IMR-90 (cell line): ENCODE data around the gene INTS15. TPM values are rescaled to one million over a fixed set of nuclear protein-coding genes. Genes with fewer than 3 reads are reported as not detected.

Experiments used
- ATAC-seq: fragments of 200-7000 bp; cut with Tn5 transposase; 2 replicates; pipeline ENCODE4 v1.9.1; 2020; ENCODE audit warnings: low read depth, mild to moderate bottlenecking, moderate library complexity
- BruUV-seq: library from RNA; stranded (reverse); fragments of 400-500 nt; replicated peaks from 2 replicates; lab custom pipeline; 2021; lab: Mats Ljungman, UMichigan
- CTCF ChIA-PET: fragments of 300-600 bp; formaldehyde crosslinking; extraction: SDS; loops from one replicate; lab custom pipeline; 2021; ENCODE audit warnings: antibody characterized with exemption; lab: Yijun Ruan, JAX
- POLR2A ChIA-PET: fragments of 300-600 bp; sonication (Branson Sonifier 250); formaldehyde crosslinking; loops from one replicate; lab custom pipeline; 2022; ENCODE audit warnings: antibody characterized with exemption; ENCODE audit not compliant: unreplicated experiment; lab: Charles Lee
- DNase-seq: peaks from one replicate; pipeline ENCODE4 v3.0.0; 2013
- H2AFZ ChIP-seq: replicated peaks from 2 replicates; pipeline ENCODE3; 2013; ENCODE audit warnings: low read length, mild to moderate bottlenecking; ENCODE audit not compliant: poor library complexity
- H2AK5ac ChIP-seq: 2 replicates; pipeline ENCODE4 v1.6.1; 2013; ENCODE audit warnings: low read depth, low read length, inconsistent platforms
- H2AK9ac ChIP-seq: replicated peaks from 2 replicates; pipeline ENCODE3; 2013; ENCODE audit warnings: mild to moderate bottlenecking, low read depth, low read length, moderate library complexity; ENCODE audit not compliant: poor library complexity
- H2BK120ac ChIP-seq: 2 replicates; pipeline ENCODE4 v1.6.1; 2013; ENCODE audit warnings: low read depth, low read length, inconsistent platforms
- H2BK15ac ChIP-seq: 3 replicates; pipeline ENCODE4 v1.6.1; 2013; ENCODE audit warnings: low read depth, low read length, inconsistent platforms
- H2BK20ac ChIP-seq: 2 replicates; pipeline ENCODE4 v1.6.1; 2013; ENCODE audit warnings: low read depth, mild to moderate bottlenecking, inconsistent platforms, low read length, moderate library complexity
- H2BK5ac ChIP-seq: 2 replicates; pipeline ENCODE4 v1.6.1; 2013; ENCODE audit warnings: mild to moderate bottlenecking, low read depth, low read length, inconsistent platforms; ENCODE audit not compliant: poor library complexity, severe bottlenecking
- H3K14ac ChIP-seq: replicated peaks from 2 replicates; pipeline ENCODE4 v1.6.1; 2013; ENCODE audit warnings: low read depth, low read length, inconsistent platforms
- H3K18ac ChIP-seq: 2 replicates; pipeline ENCODE4 v1.6.1; 2013; ENCODE audit warnings: low read depth, low read length, control low read depth
- H3K23ac ChIP-seq: 2 replicates; pipeline ENCODE4 v1.6.1; 2013; ENCODE audit warnings: low read depth, low read length, inconsistent platforms
- H3K27ac ChIP-seq: 2 replicates; pipeline ENCODE4 v1.5.1; 2013; ENCODE audit warnings: mild to moderate bottlenecking, control low read depth, low read length; ENCODE audit not compliant: insufficient read depth
- H3K27me3 ChIP-seq: 2 replicates; pipeline ENCODE4 v1.6.1; 2013; ENCODE audit warnings: low read length; ENCODE audit not compliant: control insufficient read depth, insufficient read depth
- H3K36me3 ChIP-seq: 2 replicates; pipeline ENCODE4 v1.6.1; 2013; ENCODE audit warnings: low read length, mixed read lengths; ENCODE audit not compliant: control insufficient read depth, insufficient read depth
- H3K4ac ChIP-seq: 2 replicates; pipeline ENCODE4 v1.6.1; 2013; ENCODE audit warnings: low read depth, low read length, inconsistent platforms
- H3K4me1 ChIP-seq: 2 replicates; pipeline ENCODE4 v1.6.1; 2013; ENCODE audit warnings: low read length, mixed read lengths; ENCODE audit not compliant: control insufficient read depth, insufficient read depth
- H3K4me2 ChIP-seq: 2 replicates; pipeline ENCODE4 v1.6.1; 2013; ENCODE audit warnings: low read depth, mild to moderate bottlenecking, control low read depth, low read length, moderate library complexity
- H3K4me3 ChIP-seq: 2 replicates; pipeline ENCODE4 v1.5.1; 2013; ENCODE audit warnings: low read depth, mild to moderate bottlenecking, control low read depth, low read length, moderate library complexity; ENCODE audit not compliant: insufficient read depth
- H3K56ac ChIP-seq: 2 replicates; pipeline ENCODE4 v1.6.1; 2013; ENCODE audit warnings: low read length, inconsistent platforms; ENCODE audit not compliant: insufficient read depth; ENCODE audit errors: extremely low read depth
- H3K79me1 ChIP-seq, 2 experiments: 2 replicates each; pipeline ENCODE4 v1.6.1; 2013; ENCODE audit warnings: low read length in 2 of 2, inconsistent platforms in 1 of 2, low read depth in 1 of 2
- H3K9ac ChIP-seq: 2 replicates; pipeline ENCODE4 v1.6.1; 2013; ENCODE audit warnings: low read depth, low read length, control low read depth
- H3K9me1 ChIP-seq: 2 replicates; pipeline ENCODE4 v1.6.1; 2013; ENCODE audit warnings: low read length, inconsistent platforms; ENCODE audit not compliant: insufficient read depth
- H3K9me3 ChIP-seq: 2 replicates; pipeline ENCODE4 v1.6.1; 2013; ENCODE audit warnings: low read length; ENCODE audit not compliant: control insufficient read depth, insufficient read depth
- H4K20me1 ChIP-seq: 2 replicates; pipeline ENCODE4 v1.6.1; 2013; ENCODE audit warnings: low read length, inconsistent platforms; ENCODE audit not compliant: insufficient read depth
- H4K5ac ChIP-seq: 2 replicates; pipeline ENCODE4 v1.6.1; 2013; ENCODE audit warnings: mild to moderate bottlenecking, low read depth, low read length, control low read depth
- H4K8ac ChIP-seq, 2 experiments: 2 replicates each; pipeline ENCODE4 v1.6.1; 2013; ENCODE audit warnings: low read depth in 2 of 2, low read length in 2 of 2, control low read depth in 1 of 2, inconsistent platforms in 1 of 2
- H4K91ac ChIP-seq: 2 replicates; pipeline ENCODE4 v1.6.1; 2013; ENCODE audit warnings: low read depth, low read length, inconsistent platforms; ENCODE audit not compliant: insufficient read depth
- BHLHE40 ChIP-seq: fragments of 150-350 bp; IDR thresholded peaks from 2 replicates; pipeline ENCODE4 v1.6.1; 2016; ENCODE audit warnings: mild to moderate bottlenecking, low read depth, low read length
- CHD1 ChIP-seq: IDR thresholded peaks from 2 replicates; pipeline ENCODE4 v1.6.1; 2012; ENCODE audit warnings: low read depth, low read length, improper control_type of control experiment
- FOS ChIP-seq: fragments of 150-350 bp; IDR thresholded peaks from 2 replicates; pipeline ENCODE4 v1.6.1; 2016; ENCODE audit warnings: low read depth, low read length
- MAZ ChIP-seq: IDR thresholded peaks from 2 replicates; pipeline ENCODE4 v1.6.1; 2012; ENCODE audit warnings: low read depth, mild to moderate bottlenecking, low read length, improper control_type of control experiment, moderate library complexity, borderline replicate concordance
- MXI1 ChIP-seq: IDR thresholded peaks from 2 replicates; pipeline ENCODE4 v1.6.1; 2012; ENCODE audit warnings: low read depth, mild to moderate bottlenecking, low read length, moderate library complexity, borderline replicate concordance
- RAD21 ChIP-seq: IDR thresholded peaks from 2 replicates; pipeline ENCODE4 v1.6.1; 2012; ENCODE audit warnings: low read length, improper control_type of control experiment
- RCOR1 ChIP-seq: IDR thresholded peaks from 2 replicates; pipeline ENCODE4 v1.6.1; 2012; ENCODE audit warnings: mild to moderate bottlenecking, low read length, improper control_type of control experiment; ENCODE audit not compliant: insufficient replicate concordance
- RFX5 ChIP-seq: IDR thresholded peaks from 2 replicates; pipeline ENCODE4 v1.8.0; 2012; ENCODE audit warnings: low read depth, mild to moderate bottlenecking, low read length, moderate library complexity
- WGBS, 2 experiments: methylation state at CpG; one replicate each; pipeline versions ENCODE4 v1.1.5 to v1.1.7; 2013; ENCODE audit warnings: missing lambda C conversion rate in 2 of 2; ENCODE audit not compliant: insufficient read length in 1 of 2; ENCODE audit errors: extremely low coverage in 2 of 2; 5-methylcytosine and 5-hydroxymethylcytosine counted together
- dilution Hi-C: fragments of 300-500 bp; cut with HindIII; formaldehyde crosslinking; loops from one replicate; pipeline ENCODE4 v1.14.3; 2018; ENCODE audit warnings: low sequenced_read_pairs; ENCODE audit not compliant: unreplicated experiment
- in situ Hi-C: fragments of 300-500 bp; cut with MboI; formaldehyde crosslinking; loops from 3 replicates; pipeline ENCODE4 v1.14.3; 2019; ENCODE audit warnings: low sequenced_read_pairs, inconsistent platforms, mixed read lengths
- intact Hi-C: fragments of 100-400 bp; cut with micrococcal nuclease; formaldehyde crosslinking; loops from 2 replicates; pipeline ENCODE4 v1.10.0; 2022
- polyA plus RNA-seq, 3 experiments: library from polyadenylated mRNA; depleted of rRNA; stranded (reverse); fragments of >200 nt; gene quantifications; 2 replicates each; pipeline ENCODE4 v1.2.3, GENCODE V29; 2012; ENCODE audit warnings: low replicate concordance in 1 of 3
- total RNA-seq: library from RNA; depleted of rRNA; stranded (reverse); fragments of >200 nt; gene quantifications from 2 replicates; pipeline ENCODE4 v1.2.3, GENCODE V29; 2012
- TF ChIP-seq, protein P1 (sequence below): conservative IDR thresholded peaks from 2 replicates; pipeline ENCODE4 v1.5.1; 2012; ENCODE audit warnings: mild to moderate bottlenecking, low read depth, low read length, improper control_type of control experiment
- TF ChIP-seq, protein P2 (sequence below): fragments of 150-350 bp; IDR thresholded peaks from 2 replicates; pipeline ENCODE4 v1.6.1; 2016; ENCODE audit warnings: low read depth, mild to moderate bottlenecking, low read length, moderate library complexity, borderline replicate concordance

Gene INTS15
- total and polyA plus RNA-seq, 2 of the 4 experiments (the other 2 are of a cell fraction), result 7.0 to 20.8 TPM

DNA sequence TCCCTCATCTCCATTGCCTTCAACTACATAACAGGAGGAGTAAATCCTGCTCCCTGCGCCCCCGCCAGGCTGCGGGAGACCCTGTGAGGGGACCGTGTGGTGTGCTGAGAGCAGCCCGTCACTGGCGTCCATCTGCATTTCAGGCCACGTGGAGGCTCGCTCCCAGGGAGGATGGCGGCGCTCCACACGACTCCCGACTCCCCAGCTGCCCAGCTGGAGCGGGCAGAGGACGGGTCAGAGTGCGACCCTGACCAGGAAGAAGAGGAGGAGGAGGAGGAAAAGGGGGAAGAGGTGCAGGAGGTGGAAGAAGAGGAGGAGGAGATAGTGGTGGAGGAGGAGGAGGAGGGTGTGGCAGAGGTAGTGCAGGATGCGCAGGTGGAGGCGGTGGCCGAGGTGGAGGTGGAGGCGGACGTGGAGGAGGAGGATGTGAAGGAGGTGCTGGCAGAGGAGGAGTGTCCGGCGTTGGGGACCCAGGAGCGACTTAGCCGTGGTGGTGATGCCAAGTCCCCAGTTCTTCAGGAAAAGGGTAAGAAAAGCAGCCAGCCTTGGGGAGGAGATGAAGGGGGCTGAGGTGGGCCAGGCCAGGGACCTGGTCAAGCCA, 52.5 kb downstream of the INTS15 start:
- H4K91ac ChIP-seq, result no peak overlapping the region
- H3K27me3 ChIP-seq, result no peaks in the 10 kb centered on the region
- no peak overlapping the region for H2BK20ac ChIP-seq
- no peak overlapping the region for H3K56ac ChIP-seq
- H3K36me3 ChIP-seq, result peaks cover 58% of the 10 kb centered on the region
- peaks cover 9% of the 10 kb centered on the region; the same call in 1 of the 2 replicates for H4K20me1 ChIP-seq
- POLR2A ChIA-PET, result interaction anchor here (0.6 kb wide), 1 partner anchor 74 kb away, joined by 10 read pairs; no protein-coding TSS in a partner anchor
- H3K14ac ChIP-seq, result no peak overlapping the region
- H2BK5ac ChIP-seq, result no peak overlapping the region
- no peak overlapping the region for H2BK15ac ChIP-seq
- H2AFZ ChIP-seq, result no peak overlapping the region
- H3K4me3 ChIP-seq, result no peak overlapping the region
- CTCF ChIA-PET, result no interaction called here
- 96% methylated on average over 22 of the region's 24 CpGs; no CpG with 5 or more reads in 1 of the 2 experiments for WGBS, 2 experiments
- TF ChIP-seq MAZ (no peak), CHD1 (no peak), MXI1 (no peak), FOS (no peak), BHLHE40 (no peak), RAD21 (no peak), RFX5 (no peak), RCOR1 (no peak)
- TF ChIP-seq, protein P1, sequence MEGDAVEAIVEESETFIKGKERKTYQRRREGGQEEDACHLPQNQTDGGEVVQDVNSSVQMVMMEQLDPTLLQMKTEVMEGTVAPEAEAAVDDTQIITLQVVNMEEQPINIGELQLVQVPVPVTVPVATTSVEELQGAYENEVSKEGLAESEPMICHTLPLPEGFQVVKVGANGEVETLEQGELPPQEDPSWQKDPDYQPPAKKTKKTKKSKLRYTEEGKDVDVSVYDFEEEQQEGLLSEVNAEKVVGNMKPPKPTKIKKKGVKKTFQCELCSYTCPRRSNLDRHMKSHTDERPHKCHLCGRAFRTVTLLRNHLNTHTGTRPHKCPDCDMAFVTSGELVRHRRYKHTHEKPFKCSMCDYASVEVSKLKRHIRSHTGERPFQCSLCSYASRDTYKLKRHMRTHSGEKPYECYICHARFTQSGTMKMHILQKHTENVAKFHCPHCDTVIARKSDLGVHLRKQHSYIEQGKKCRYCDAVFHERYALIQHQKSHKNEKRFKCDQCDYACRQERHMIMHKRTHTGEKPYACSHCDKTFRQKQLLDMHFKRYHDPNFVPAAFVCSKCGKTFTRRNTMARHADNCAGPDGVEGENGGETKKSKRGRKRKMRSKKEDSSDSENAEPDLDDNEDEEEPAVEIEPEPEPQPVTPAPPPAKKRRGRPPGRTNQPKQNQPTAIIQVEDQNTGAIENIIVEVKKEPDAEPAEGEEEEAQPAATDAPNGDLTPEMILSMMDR, result no peak
- TF ChIP-seq, protein P2, sequence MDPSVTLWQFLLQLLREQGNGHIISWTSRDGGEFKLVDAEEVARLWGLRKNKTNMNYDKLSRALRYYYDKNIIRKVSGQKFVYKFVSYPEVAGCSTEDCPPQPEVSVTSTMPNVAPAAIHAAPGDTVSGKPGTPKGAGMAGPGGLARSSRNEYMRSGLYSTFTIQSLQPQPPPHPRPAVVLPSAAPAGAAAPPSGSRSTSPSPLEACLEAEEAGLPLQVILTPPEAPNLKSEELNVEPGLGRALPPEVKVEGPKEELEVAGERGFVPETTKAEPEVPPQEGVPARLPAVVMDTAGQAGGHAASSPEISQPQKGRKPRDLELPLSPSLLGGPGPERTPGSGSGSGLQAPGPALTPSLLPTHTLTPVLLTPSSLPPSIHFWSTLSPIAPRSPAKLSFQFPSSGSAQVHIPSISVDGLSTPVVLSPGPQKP, result no peak
- no peak overlapping the region for H3K18ac ChIP-seq
- no peak overlapping the region for H2AK9ac ChIP-seq
- DNase-seq (no peak), ATAC-seq (no peak)
- intact Hi-C loops, result no loop called here
- no peak overlapping the region for H3K27ac ChIP-seq
- no peak overlapping the region for H3K9ac ChIP-seq
- BruUV-seq, result no TSS peak
- no peak overlapping the region for H2AK5ac ChIP-seq
- peaks cover 4% of the 10 kb centered on the region; the same call in 1 of the 2 replicates for H3K4me1 ChIP-seq
- H3K4ac ChIP-seq, result no peak overlapping the region
- no peak overlapping the region for H4K8ac ChIP-seq
- H4K5ac ChIP-seq, result no peak overlapping the region
- no peak overlapping the region for H2BK120ac ChIP-seq
- H3K4me2 ChIP-seq, result no peak overlapping the region
- in situ Hi-C loops, result no loop called here
- H3K23ac ChIP-seq, result no peak overlapping the region
- dilution Hi-C loops, result no loop called here
- peaks cover 6% of the 10 kb centered on the region; the same call in 1 of the 2 replicates for H3K9me1 ChIP-seq
- peaks cover 19 to 47% of the 10 kb centered on the region in 2 experiments for H3K79me1 ChIP-seq
- no peaks in the 10 kb centered on the region; the same call in 1 of the 2 replicates for H3K9me3 ChIP-seq
